ENCODE results near the gene C1orf159.

The C1orf159 gene

GRCh38 chr1:1053022-1053421 is 62.9 kb downstream of the C1orf159 start:
- peaks cover 15% of the 10 kb centered on the region for H3K27me3 ChIP-seq (ENCODE audit: control insufficient read depth, insufficient read depth, low read length)
- no peak overlapping the region for H3K27ac ChIP-seq (ENCODE audit: low read length)
- no peak overlapping the region for H3K4me3 ChIP-seq (ENCODE audit: low read length)
- no peaks in the 10 kb centered on the region for H3K9me3 ChIP-seq (ENCODE audit: control insufficient read depth, low read depth, low read length)
- peaks cover 24% of the 10 kb centered on the region for H3K36me3 ChIP-seq (ENCODE audit: control insufficient read depth, low read depth, low read length)
- H3K9ac ChIP-seq (ENCODE audit: low read length) = no peak overlapping the region
- no peaks in the 10 kb centered on the region for H3K4me1 ChIP-seq (ENCODE audit: control insufficient read depth, low read depth, low read length)

GRCh38 chr1:1052003-1052840 is 63.7 kb downstream of the C1orf159 start:
- Histone ChIP-seq H3K4me1 (ENCODE audit: control insufficient read depth, low read depth, low read length) (no peaks in the 10 kb centered on the region), H3K27ac (ENCODE audit: low read length) (no peak overlapping the region), H3K9me3 (ENCODE audit: control insufficient read depth, low read depth, low read length) (no peaks in the 10 kb centered on the region), H3K4me3 (ENCODE audit: low read length) (no peak overlapping the region), H3K9ac (ENCODE audit: low read length) (no peak overlapping the region), H3K27me3 (ENCODE audit: control insufficient read depth, insufficient read depth, low read length) (peaks cover 7% of the 10 kb centered on the region), H3K36me3 (ENCODE audit: control insufficient read depth, low read depth, low read length) (peaks cover 29% of the 10 kb centered on the region)

- no peaks in the 10 kb centered on the region for H3K9me3 ChIP-seq (ENCODE audit: control insufficient read depth, low read depth, low read length)
- peaks cover 34% of the 10 kb centered on the region for H3K36me3 ChIP-seq (ENCODE audit: control insufficient read depth, low read depth, low read length)
- no peak overlapping the region for H3K4me3 ChIP-seq (ENCODE audit: low read length)
- H3K9ac ChIP-seq (ENCODE audit: low read length) = no peak overlapping the region
- H3K4me1 ChIP-seq (ENCODE audit: control insufficient read depth, low read depth, low read length) = no peaks in the 10 kb centered on the region
- no peaks in the 10 kb centered on the region for H3K27me3 ChIP-seq (ENCODE audit: control insufficient read depth, insufficient read depth, low read length)
- H3K27ac ChIP-seq (ENCODE audit: low read length) = no peak overlapping the region
Observed at GRCh38 chr1:1051127-1051810, 64.6 kb downstream of the C1orf159 start.

GRCh38 chr1:1050577-1051052 is 65.3 kb downstream of the C1orf159 start:
- Histone ChIP-seq H3K9ac (ENCODE audit: low read length) (no peak overlapping the region), H3K4me1 (ENCODE audit: control insufficient read depth, low read depth, low read length) (no peaks in the 10 kb centered on the region), H3K27ac (ENCODE audit: low read length) (no peak overlapping the region), H3K27me3 (ENCODE audit: control insufficient read depth, insufficient read depth, low read length) (no peaks in the 10 kb centered on the region), H3K36me3 (ENCODE audit: control insufficient read depth, low read depth, low read length) (peaks cover 37% of the 10 kb centered on the region), H3K9me3 (ENCODE audit: control insufficient read depth, low read depth, low read length) (no peaks in the 10 kb centered on the region), H3K4me3 (ENCODE audit: low read length) (no peak overlapping the region)

- Histone ChIP-seq H3K27me3 (ENCODE audit: control insufficient read depth, insufficient read depth, low read length) (no peaks in the 10 kb centered on the region), H3K27ac (ENCODE audit: low read length) (no peak overlapping the region), H3K9ac (ENCODE audit: low read length) (no peak overlapping the region), H3K36me3 (ENCODE audit: control insufficient read depth, low read depth, low read length) (peaks cover 43% of the 10 kb centered on the region), H3K4me3 (ENCODE audit: low read length) (no peak overlapping the region), H3K9me3 (ENCODE audit: control insufficient read depth, low read depth, low read length) (no peaks in the 10 kb centered on the region), H3K4me1 (ENCODE audit: control insufficient read depth, low read depth, low read length) (no peaks in the 10 kb centered on the region)
Observed at GRCh38 chr1:1049318-1050165, 66.3 kb downstream of the C1orf159 start.

- H3K9me3 ChIP-seq (ENCODE audit: control insufficient read depth, low read depth, low read length) = no peaks in the 10 kb centered on the region
- no peaks in the 10 kb centered on the region for H3K4me1 ChIP-seq (ENCODE audit: control insufficient read depth, low read depth, low read length)
- H3K27ac ChIP-seq (ENCODE audit: low read length) = no peak overlapping the region
- H3K27me3 ChIP-seq (ENCODE audit: control insufficient read depth, insufficient read depth, low read length) = no peaks in the 10 kb centered on the region
- H3K4me3 ChIP-seq (ENCODE audit: low read length) = no peak overlapping the region
- H3K9ac ChIP-seq (ENCODE audit: low read length) = no peak overlapping the region
- H3K36me3 ChIP-seq (ENCODE audit: control insufficient read depth, low read depth, low read length) = peaks cover 38% of the 10 kb centered on the region
Observed at GRCh38 chr1:1048765-1049164, 67.1 kb downstream of the C1orf159 start.

GRCh38 chr1:1047963-1048362 is 67.9 kb downstream of the C1orf159 start:
- no peaks in the 10 kb centered on the region for H3K9me3 ChIP-seq (ENCODE audit: control insufficient read depth, low read depth, low read length)
- H3K4me3 ChIP-seq (ENCODE audit: low read length) = no peak overlapping the region
- no peak overlapping the region for H3K9ac ChIP-seq (ENCODE audit: low read length)
- no peaks in the 10 kb centered on the region for H3K4me1 ChIP-seq (ENCODE audit: control insufficient read depth, low read depth, low read length)
- H3K36me3 ChIP-seq (ENCODE audit: control insufficient read depth, low read depth, low read length) = peaks cover 33% of the 10 kb centered on the region
- no peaks in the 10 kb centered on the region for H3K27me3 ChIP-seq (ENCODE audit: control insufficient read depth, insufficient read depth, low read length)
- no peak overlapping the region for H3K27ac ChIP-seq (ENCODE audit: low read length)

- no peak overlapping the region for H3K4me3 ChIP-seq (ENCODE audit: low read length)
- no peak overlapping the region for H3K9ac ChIP-seq (ENCODE audit: low read length)
- no peak overlapping the region for H3K27ac ChIP-seq (ENCODE audit: low read length)
- no peaks in the 10 kb centered on the region for H3K27me3 ChIP-seq (ENCODE audit: control insufficient read depth, insufficient read depth, low read length)
- H3K36me3 ChIP-seq (ENCODE audit: control insufficient read depth, low read depth, low read length) = peaks cover 27% of the 10 kb centered on the region
- no peaks in the 10 kb centered on the region for H3K9me3 ChIP-seq (ENCODE audit: control insufficient read depth, low read depth, low read length)
- no peaks in the 10 kb centered on the region for H3K4me1 ChIP-seq (ENCODE audit: control insufficient read depth, low read depth, low read length)
Observed at GRCh38 chr1:1047407-1047806, 68.5 kb downstream of the C1orf159 start.

- Histone ChIP-seq H3K36me3 (ENCODE audit: control insufficient read depth, low read depth, low read length) (peaks cover 23% of the 10 kb centered on the region), H3K27ac (ENCODE audit: low read length) (no peak overlapping the region), H3K4me1 (ENCODE audit: control insufficient read depth, low read depth, low read length) (no peaks in the 10 kb centered on the region), H3K4me3 (ENCODE audit: low read length) (no peak overlapping the region), H3K27me3 (ENCODE audit: control insufficient read depth, insufficient read depth, low read length) (peaks cover 2% of the 10 kb centered on the region), H3K9ac (ENCODE audit: low read length) (no peak overlapping the region), H3K9me3 (ENCODE audit: control insufficient read depth, low read depth, low read length) (no peaks in the 10 kb centered on the region)
Observed at GRCh38 chr1:1046767-1047166, 69.1 kb downstream of the C1orf159 start.

GRCh38 chr1:1046243-1046642 is 69.6 kb downstream of the C1orf159 start:
- H3K4me3 ChIP-seq (ENCODE audit: low read length) = no peak overlapping the region
- H3K9ac ChIP-seq (ENCODE audit: low read length) = no peak overlapping the region
- H3K9me3 ChIP-seq (ENCODE audit: control insufficient read depth, low read depth, low read length) = no peaks in the 10 kb centered on the region
- H3K36me3 ChIP-seq (ENCODE audit: control insufficient read depth, low read depth, low read length) = peaks cover 23% of the 10 kb centered on the region
- H3K27ac ChIP-seq (ENCODE audit: low read length) = no peak overlapping the region
- H3K27me3 ChIP-seq (ENCODE audit: control insufficient read depth, insufficient read depth, low read length) = peaks cover 3% of the 10 kb centered on the region
- H3K4me1 ChIP-seq (ENCODE audit: control insufficient read depth, low read depth, low read length) = no peaks in the 10 kb centered on the region

GRCh38 chr1:1045129-1045528 is 70.8 kb downstream of the C1orf159 start:
- no peaks in the 10 kb centered on the region for H3K4me1 ChIP-seq (ENCODE audit: control insufficient read depth, low read depth, low read length)
- H3K27me3 ChIP-seq (ENCODE audit: control insufficient read depth, insufficient read depth, low read length) = peaks cover 8% of the 10 kb centered on the region
- peaks cover 23% of the 10 kb centered on the region for H3K36me3 ChIP-seq (ENCODE audit: control insufficient read depth, low read depth, low read length)
- H3K9ac ChIP-seq (ENCODE audit: low read length) = no peak overlapping the region
- H3K27ac ChIP-seq (ENCODE audit: low read length) = no peak overlapping the region
- H3K9me3 ChIP-seq (ENCODE audit: control insufficient read depth, low read depth, low read length) = no peaks in the 10 kb centered on the region
- no peak overlapping the region for H3K4me3 ChIP-seq (ENCODE audit: low read length)
